ENCODE results near the gene UBIAD1. TPM values are rescaled to one million over a fixed set of nuclear protein-coding genes. Genes with fewer than 3 reads are reported as not detected.

UBIAD1 gene
- total RNA-seq, 3 donors from 2014 or later = 8.9 to 14.9 (median 12.6) TPM

DNA sequence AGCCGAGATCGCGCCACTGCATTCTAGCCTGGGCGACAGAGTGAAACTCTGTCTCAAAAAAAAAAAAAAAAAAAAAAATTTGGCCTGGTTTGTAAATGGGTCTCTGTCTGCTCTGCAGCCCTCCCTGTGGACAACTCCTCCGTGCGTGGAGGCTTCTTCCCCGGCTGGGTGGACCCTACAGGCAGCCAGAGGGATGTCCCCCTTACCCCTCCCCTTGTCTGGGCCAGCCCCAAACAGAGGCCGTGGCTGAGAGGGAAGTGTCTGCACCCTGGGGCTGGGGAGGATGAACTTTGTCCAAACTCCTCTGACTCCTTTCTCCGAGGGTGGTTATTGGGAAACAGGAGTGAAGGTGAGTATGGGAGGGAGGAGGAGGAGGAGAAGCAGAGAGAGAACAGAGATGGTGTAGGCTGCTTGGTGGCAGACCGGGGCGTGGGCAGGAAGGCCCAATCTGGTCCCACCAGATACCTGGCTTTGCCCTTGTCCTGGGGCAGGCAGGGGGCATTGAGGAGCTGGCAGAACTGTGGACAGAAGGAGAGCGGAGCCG, 61.3 kb downstream of the UBIAD1 start:
- H3K9me3 ChIP-seq = no peaks in the 10 kb centered on the region
- no peak for DNase-seq
- H3K4me3 ChIP-seq = no peak overlapping the region
- no peak for ATAC-seq
- H3K4me1 ChIP-seq (ENCODE audit: low read depth) = no peaks in the 10 kb centered on the region
- H3K36me3 ChIP-seq (ENCODE audit: low read depth) = no peaks in the 10 kb centered on the region
- intact Hi-C loops (cut with DNase I, micrococcal nuclease) = no loop called here
- TF ChIP-seq, protein P1, sequence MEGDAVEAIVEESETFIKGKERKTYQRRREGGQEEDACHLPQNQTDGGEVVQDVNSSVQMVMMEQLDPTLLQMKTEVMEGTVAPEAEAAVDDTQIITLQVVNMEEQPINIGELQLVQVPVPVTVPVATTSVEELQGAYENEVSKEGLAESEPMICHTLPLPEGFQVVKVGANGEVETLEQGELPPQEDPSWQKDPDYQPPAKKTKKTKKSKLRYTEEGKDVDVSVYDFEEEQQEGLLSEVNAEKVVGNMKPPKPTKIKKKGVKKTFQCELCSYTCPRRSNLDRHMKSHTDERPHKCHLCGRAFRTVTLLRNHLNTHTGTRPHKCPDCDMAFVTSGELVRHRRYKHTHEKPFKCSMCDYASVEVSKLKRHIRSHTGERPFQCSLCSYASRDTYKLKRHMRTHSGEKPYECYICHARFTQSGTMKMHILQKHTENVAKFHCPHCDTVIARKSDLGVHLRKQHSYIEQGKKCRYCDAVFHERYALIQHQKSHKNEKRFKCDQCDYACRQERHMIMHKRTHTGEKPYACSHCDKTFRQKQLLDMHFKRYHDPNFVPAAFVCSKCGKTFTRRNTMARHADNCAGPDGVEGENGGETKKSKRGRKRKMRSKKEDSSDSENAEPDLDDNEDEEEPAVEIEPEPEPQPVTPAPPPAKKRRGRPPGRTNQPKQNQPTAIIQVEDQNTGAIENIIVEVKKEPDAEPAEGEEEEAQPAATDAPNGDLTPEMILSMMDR (IDR thresholded peaks at IDR 0.05) = no peak

GRCh38 chr1:11334821-11335220, 61.8 kb downstream of the UBIAD1 start:
- no peak for ATAC-seq
- TF ChIP-seq, protein P1 (IDR thresholded peaks at IDR 0.05) = no peak
- no peaks in the 10 kb centered on the region for H3K4me1 ChIP-seq (ENCODE audit: low read depth)
- H3K4me3 ChIP-seq = no peak overlapping the region
- no peaks in the 10 kb centered on the region for H3K9me3 ChIP-seq
- no peak for DNase-seq
- no peaks in the 10 kb centered on the region for H3K36me3 ChIP-seq (ENCODE audit: low read depth)
- intact Hi-C loops (cut with DNase I, micrococcal nuclease) = no loop called here

GRCh38 chr1:11335417-11336056, 62.5 kb downstream of the UBIAD1 start:
- Histone ChIP-seq H3K4me1 (ENCODE audit: low read depth) (no peaks in the 10 kb centered on the region), H3K4me3 (no peak overlapping the region), H3K36me3 (ENCODE audit: low read depth) (no peaks in the 10 kb centered on the region), H3K9me3 (no peaks in the 10 kb centered on the region)
- TF ChIP-seq, protein P1 (IDR thresholded peaks at IDR 0.05) = no peak
- no peak for DNase-seq
- ATAC-seq = no peak
- intact Hi-C loops (cut with DNase I, micrococcal nuclease) = no loop called here

GRCh38 chr1:11337580-11338073, 64.6 kb downstream of the UBIAD1 start:
- Histone ChIP-seq H3K36me3 (ENCODE audit: low read depth) (no peaks in the 10 kb centered on the region), H3K4me3 (no peak overlapping the region), H3K9me3 (no peaks in the 10 kb centered on the region), H3K4me1 (ENCODE audit: low read depth) (no peaks in the 10 kb centered on the region)
- DNase-seq (peak in 2 of 3 donors; percentile 53 to 59), ATAC-seq (peak; percentile 54)
- TF ChIP-seq, protein P1 (IDR thresholded peaks at IDR 0.05) = no peak
- intact Hi-C loops (cut with DNase I, micrococcal nuclease) = no loop called here

Other genes with a start within 250 kb of the UBIAD1 start
- gene MASP2, start 226.0 kb upstream of the UBIAD1 start, total RNA-seq = not detected
- gene SRM, start 213.2 kb upstream of the UBIAD1 start, total RNA-seq = 10 to 100 TPM; 14.0 to 46.3 (median 34.3) TPM
- gene EXOSC10, start 173.3 kb upstream of the UBIAD1 start, total RNA-seq = 10 to 100 TPM; 47.1 to 52.9 (median 50.7) TPM
- 1 to 10 TPM in 1 of 3 donors, under 1 TPM in 1, not detected in 1; 0.72 to 1.8 TPM for gene ANGPTL7, start 83.8 kb upstream of the UBIAD1 start, total RNA-seq
- gene MTOR, start 10.6 kb upstream of the UBIAD1 start, total RNA-seq = 10 to 100 TPM; 37.9 to 50.5 (median 42.5) TPM
- under 1 TPM; 0.17 to 0.23 (median 0.19) TPM for gene DISP3, start 206.0 kb downstream of the UBIAD1 start, total RNA-seq

All from mucosa of descending colon (tissue), 3 donors.